Caco-2 (cell line): ENCODE measurements around the gene GBP5. TPM values are rescaled to one million over a fixed set of nuclear protein-coding genes. Genes with fewer than 3 reads are reported as not detected.
"Not testable (repeated sequence)": the region's sequence is repeated elsewhere in the genome, so short reads cannot be mapped to it uniquely, and the experiment has no call there.

Experiments used
- BruUV-seq: library from RNA; stranded (reverse); fragments of 400-500 nt; replicated peaks from 2 replicates; lab custom pipeline; 2021; lab: Mats Ljungman, UMichigan
- CTCF ChIA-PET: fragments of 300-600 bp; sonication (Branson Sonifier 250); formaldehyde crosslinking; loops from one replicate; lab custom pipeline; 2022; ENCODE audit warnings: antibody characterized with exemption; lab: Charles Lee
- POLR2A ChIA-PET: fragments of 300-600 bp; sonication (Branson Sonifier 250); formaldehyde crosslinking; loops from one replicate; lab custom pipeline; 2022; ENCODE audit warnings: antibody characterized with exemption; lab: Charles Lee
- DNase-seq, 2 experiments: peaks; one replicate each; pipeline versions ENCODE4 v3.0.0 to v3.0.0-alpha.2; 2020 to 2022
- H3K27me3 ChIP-seq: replicated peaks from 2 replicates; pipeline ENCODE4 v1.6.0; 2011; ENCODE audit warnings: low read length; ENCODE audit not compliant: control insufficient read depth, insufficient read depth
- H3K36me3 ChIP-seq: 2 replicates; pipeline ENCODE4 v1.5.1; 2011; ENCODE audit warnings: low read length; ENCODE audit not compliant: control insufficient read depth, insufficient read depth
- H3K4me1 ChIP-seq: fragments of 250-450 bp; sonication (Bioruptor Pico); 2 replicates; pipeline ENCODE4 v1.5.1; 2020; ENCODE audit warnings: mild to moderate bottlenecking
- H3K4me3 ChIP-seq: 2 replicates; pipeline ENCODE4 v1.5.1; 2011; ENCODE audit warnings: low read depth, mild to moderate bottlenecking, control low read depth, low read length
- H3K9me3 ChIP-seq: fragments of 250-450 bp; sonication (Bioruptor Pico); 2 replicates; pipeline ENCODE4 v1.5.1; 2020; ENCODE audit warnings: mild to moderate bottlenecking, moderate library complexity
- H3K27ac Mint-ChIP-seq: one replicate; pipeline ENCODE4 v1.8.0; 2022; ENCODE audit warnings: mixed read lengths; ENCODE audit not compliant: unreplicated experiment
- H3K27me3 Mint-ChIP-seq: one replicate; pipeline ENCODE4 v1.8.0; 2022; ENCODE audit warnings: mixed read lengths; ENCODE audit not compliant: insufficient read depth, unreplicated experiment
- H3K36me3 Mint-ChIP-seq: one replicate; pipeline ENCODE4 v1.8.0; 2022; ENCODE audit warnings: mild to moderate bottlenecking, mixed read lengths; ENCODE audit not compliant: insufficient read depth, unreplicated experiment
- H3K4me1 Mint-ChIP-seq: one replicate; pipeline ENCODE4 v1.8.0; 2022; ENCODE audit warnings: low read depth, mixed read lengths; ENCODE audit not compliant: unreplicated experiment
- H3K4me3 Mint-ChIP-seq: one replicate; pipeline ENCODE4 v1.8.0; 2022; ENCODE audit warnings: mild to moderate bottlenecking, moderate library complexity, mixed read lengths; ENCODE audit not compliant: unreplicated experiment
- H3K9me3 Mint-ChIP-seq: one replicate; pipeline ENCODE4 v1.8.0; 2022; ENCODE audit warnings: mixed read lengths; ENCODE audit not compliant: unreplicated experiment
- CTCF ChIP-seq, 2 experiments: fragments of 200-600 bp in 1 of 2; IDR thresholded peaks; 1 replicate in 1 of 2; 2 replicates in 1 of 2; pipeline versions ENCODE4 v1.5.1 to v1.8.0; 2011 to 2022; ENCODE audit warnings: antibody characterized with exemption in 1 of 2, control low read depth in 1 of 2, inconsistent platforms in 1 of 2, low read depth in 1 of 2, low read length in 1 of 2, mild to moderate bottlenecking in 1 of 2, moderate library complexity in 1 of 2; ENCODE audit not compliant: insufficient read depth in 1 of 2, severe bottlenecking in 1 of 2, unreplicated experiment in 1 of 2
- intact Hi-C: fragments of 100-400 bp; cut with micrococcal nuclease; formaldehyde crosslinking; loops from one replicate; pipeline ENCODE4 v1.10.0; 2022; ENCODE audit not compliant: unreplicated experiment
- total RNA-seq: library from RNA; stranded (reverse); gene quantifications from 2 replicates; pipeline ENCODE4 v1.2.3, GENCODE V29; 2022

GBP5 gene
- total RNA-seq, 1 experiment from 2014 or later = not detected

GRCh38 chr1:89285745-89286380 is 13.2 kb upstream of the GBP5 start:
- Histone ChIP-seq H3K4me3 (no peak overlapping the region), H3K9me3 (no peaks in the 10 kb centered on the region), H3K36me3 (no peaks in the 10 kb centered on the region), H3K4me1 (no peaks in the 10 kb centered on the region), H3K27me3 (no peaks in the 10 kb centered on the region)
- no peaks in the 10 kb centered on the region for H3K27me3 Mint-ChIP-seq
- H3K36me3 Mint-ChIP-seq = no peaks in the 10 kb centered on the region
- no TSS peak for BruUV-seq
- no peak for DNase-seq
- no peak for TF ChIP-seq CTCF (IDR thresholded peaks at IDR 0.05; ENCODE audit: insufficient read depth in 1 of 2, low read depth in 1 of 2, low read length in 1 of 2, severe bottlenecking in 1 of 2, unreplicated experiment in 1 of 2)
- no peak overlapping the region for H3K27ac Mint-ChIP-seq
- ChIA-PET POLR2A (no interaction called here), CTCF (no interaction called here)
- no peaks in the 10 kb centered on the region for H3K4me1 Mint-ChIP-seq
- intact Hi-C loops = no loop called here
- no peaks in the 10 kb centered on the region for H3K9me3 Mint-ChIP-seq
- H3K4me3 Mint-ChIP-seq = no peak overlapping the region

- DNase-seq, H3K27me3 ChIP-seq, H3K27ac Mint-ChIP-seq, intact Hi-C loops, POLR2A ChIA-PET, BruUV-seq, H3K36me3 ChIP-seq, H3K4me1 ChIP-seq, CTCF ChIA-PET, H3K27me3 Mint-ChIP-seq, H3K9me3 Mint-ChIP-seq, H3K36me3 Mint-ChIP-seq, H3K4me3 Mint-ChIP-seq, H3K4me1 Mint-ChIP-seq, H3K9me3 ChIP-seq, H3K4me3 ChIP-seq: not testable (repeated sequence)
Observed at GRCh38 chr1:89284078-89284763, 11.6 kb upstream of the GBP5 start.

- no peak for TF ChIP-seq CTCF (IDR thresholded peaks at IDR 0.05; ENCODE audit: insufficient read depth in 1 of 2, low read depth in 1 of 2, low read length in 1 of 2, severe bottlenecking in 1 of 2, unreplicated experiment in 1 of 2)
- intact Hi-C loops = no loop called here
- Mint-ChIP-seq H3K27me3 (no peaks in the 10 kb centered on the region), H3K9me3 (no peaks in the 10 kb centered on the region), H3K27ac (no peak overlapping the region), H3K4me3 (no peak overlapping the region), H3K4me1 (no peaks in the 10 kb centered on the region), H3K36me3 (no peaks in the 10 kb centered on the region)
- H3K4me3 ChIP-seq = no peak overlapping the region
- H3K4me1 ChIP-seq = no peaks in the 10 kb centered on the region
- ChIA-PET CTCF (no interaction called here), POLR2A (no interaction called here)
- BruUV-seq = no TSS peak
- H3K9me3 ChIP-seq = no peaks in the 10 kb centered on the region
- H3K27me3 ChIP-seq = no peaks in the 10 kb centered on the region
- no peak for DNase-seq
- H3K36me3 ChIP-seq = no peaks in the 10 kb centered on the region
Observed at GRCh38 chr1:89280766-89281165, 8.1 kb upstream of the GBP5 start.
